Endothelial cell of hepatic sinusoid (primary cell): ENCODE results near the gene MACF1.

ENCODE experiments used
- in situ Hi-C: cut with HindIII; loops from 2 replicates; pipeline ENCODE4 v1.10.0; 2017; ENCODE audit warnings: low sequenced_read_pairs

MACF1 gene

GRCh38 chr1:39408641-39409054 lies 204.2 kb downstream of the MACF1 start:
- in situ Hi-C loops, result no loop called here

GRCh38 chr1:39409055-39409816 lies 204.7 kb downstream of the MACF1 start:
- in situ Hi-C loops, result no loop called here

- in situ Hi-C loops, result loop anchor here (5.0 kb wide), 1 partner anchor 36 kb away; no protein-coding TSS in a partner anchor
These were observed 206.5 kb downstream of the MACF1 start for GRCh38 chr1:39410915-39411436.

GRCh38 chr1:39411526-39412478 lies 207.3 kb downstream of the MACF1 start:
- in situ Hi-C loops, result loop anchor here (5.0 kb wide), 1 partner anchor 35 kb away; no protein-coding TSS in a partner anchor

- in situ Hi-C loops, result loop anchor here (5.0 kb wide), 1 partner anchor 34 kb away; no protein-coding TSS in a partner anchor
These were observed 208.4 kb downstream of the MACF1 start for GRCh38 chr1:39412892-39413291.

- in situ Hi-C loops, result loop anchor here (5.0 kb wide), 1 partner anchor 33 kb away; no protein-coding TSS in a partner anchor
These were observed 209.5 kb downstream of the MACF1 start for GRCh38 chr1:39413902-39414528.

GRCh38 chr1:39415553-39415952 lies 211.1 kb downstream of the MACF1 start:
- in situ Hi-C loops, result no loop called here

GRCh38 chr1:39416609-39417008 lies 212.1 kb downstream of the MACF1 start:
- in situ Hi-C loops, result no loop called here

GRCh38 chr1:39418236-39418635 lies 213.7 kb downstream of the MACF1 start:
- in situ Hi-C loops, result no loop called here

- in situ Hi-C loops, result no loop called here
These were observed 216.0 kb downstream of the MACF1 start for GRCh38 chr1:39420493-39420892.

GRCh38 chr1:39422614-39423013 lies 218.1 kb downstream of the MACF1 start:
- in situ Hi-C loops, result no loop called here

- in situ Hi-C loops, result loop anchor here (5.0 kb wide), 2 partner anchors 103 to 112 kb away; no protein-coding TSS in a partner anchor
These were observed 220.7 kb downstream of the MACF1 start for GRCh38 chr1:39425151-39425550.

- in situ Hi-C loops, result loop anchor here (5.0 kb wide), 2 partner anchors 103 to 112 kb away; no protein-coding TSS in a partner anchor
These were observed 221.1 kb downstream of the MACF1 start for GRCh38 chr1:39425634-39426033.

GRCh38 chr1:39426346-39426745 lies 221.9 kb downstream of the MACF1 start:
- in situ Hi-C loops, result loop anchor here (5.0 kb wide), 2 partner anchors 104 to 111 kb away; no protein-coding TSS in a partner anchor

- in situ Hi-C loops, result loop anchor here (5.0 kb wide), 2 partner anchors 105 to 110 kb away; no protein-coding TSS in a partner anchor
These were observed 222.9 kb downstream of the MACF1 start for GRCh38 chr1:39427374-39427773.

- in situ Hi-C loops, result loop anchor here (5.0 kb wide), 2 partner anchors 106 to 109 kb away; no protein-coding TSS in a partner anchor
These were observed 223.4 kb downstream of the MACF1 start for GRCh38 chr1:39427912-39428311.

- in situ Hi-C loops, result no loop called here
These were observed 227.4 kb downstream of the MACF1 start for GRCh38 chr1:39431927-39432326.

- in situ Hi-C loops, result loop anchor here (5.0 kb wide), 1 partner anchor 73 kb away; no protein-coding TSS in a partner anchor
These were observed 230.4 kb downstream of the MACF1 start for GRCh38 chr1:39434797-39435395.

- in situ Hi-C loops, result loop anchor here (5.0 kb wide), 1 partner anchor 73 kb away; no protein-coding TSS in a partner anchor
These were observed 231.1 kb downstream of the MACF1 start for GRCh38 chr1:39435597-39435996.

GRCh38 chr1:39436842-39437241 lies 232.3 kb downstream of the MACF1 start:
- in situ Hi-C loops, result loop anchor here (5.0 kb wide), 1 partner anchor 75 kb away; no protein-coding TSS in a partner anchor
